HepG2 (cell line): ENCODE results near the gene ITPK1. TPM values are rescaled to one million over a fixed set of nuclear protein-coding genes. Genes with fewer than 3 reads are reported as not detected.
A peak's percentile ranks its signal among the peaks of the same experiment; 100 is the strongest.

Experiments
- EED ChIP-seq: sonication (generic); formaldehyde crosslinking; IDR thresholded peaks from 2 replicates; pipeline ENCODE4 v1.5.0; 2020; ENCODE audit warnings: mild to moderate bottlenecking, missing genetic modification reagents
- FOSL2 ChIP-seq: sonication (generic); formaldehyde crosslinking; IDR thresholded peaks from 2 replicates; pipeline ENCODE4 v1.4.0; 2020; ENCODE audit warnings: missing genetic modification reagents
- FOXA3 ChIP-seq: IDR thresholded peaks from 2 replicates; pipeline ENCODE4 v1.6.1; 2016; ENCODE audit warnings: missing genetic modification reagents, missing compliant biosample characterization
- HOXA5 ChIP-seq: sonication (generic); formaldehyde crosslinking; IDR thresholded peaks from 2 replicates; pipeline ENCODE4 v1.4.0; 2020; ENCODE audit warnings: missing genetic modification reagents
- KDM4B ChIP-seq: sonication (generic); formaldehyde crosslinking; IDR thresholded peaks from 2 replicates; pipeline ENCODE4 v1.4.0; 2020; ENCODE audit warnings: missing genetic modification reagents
- KLF12 ChIP-seq: sonication (generic); formaldehyde crosslinking; IDR thresholded peaks from 2 replicates; pipeline ENCODE4 v1.4.0; 2020; ENCODE audit warnings: missing genetic modification reagents, borderline replicate concordance
- KLF6 ChIP-seq: IDR thresholded peaks from 2 replicates; pipeline ENCODE4 v1.8.0; 2016; ENCODE audit warnings: missing biosample characterization, missing genetic modification reagents
- NR2F2 ChIP-seq: IDR thresholded peaks from 2 replicates; pipeline ENCODE4 v1.6.1; 2012; ENCODE audit warnings: low read depth, inconsistent platforms, borderline replicate concordance
- POLR2AphosphoS2 ChIP-seq: IDR thresholded peaks from 2 replicates; pipeline ENCODE4 v1.6.1; 2011; ENCODE audit warnings: low read depth, low read length, improper control_type of control experiment
- POLR2AphosphoS5 ChIP-seq: IDR thresholded peaks from 2 replicates; pipeline ENCODE4 v1.6.1; 2012; ENCODE audit warnings: low read depth, low read length
- RXRB ChIP-seq: IDR thresholded peaks from 2 replicates; pipeline ENCODE4 v1.6.1; 2016; ENCODE audit warnings: borderline replicate concordance, missing genetic modification reagents, missing compliant biosample characterization
- YY1 ChIP-seq: IDR thresholded peaks from 2 replicates; pipeline ENCODE4 v1.6.1; 2011; ENCODE audit warnings: low read length, low read depth, moderate library complexity, mild to moderate bottlenecking; ENCODE audit not compliant: insufficient read depth, insufficient replicate concordance
- ZEB1 ChIP-seq: IDR thresholded peaks from 2 replicates; pipeline ENCODE4 v1.6.1; 2012; ENCODE audit warnings: mild to moderate bottlenecking, low read depth, inconsistent platforms; ENCODE audit not compliant: insufficient replicate concordance
- ZKSCAN1 ChIP-seq: fragments of 150-350 bp; IDR thresholded peaks from 2 replicates; pipeline ENCODE4 v1.6.1; 2014; ENCODE audit warnings: low read length
- ZKSCAN5 ChIP-seq: sonication (generic); formaldehyde crosslinking; IDR thresholded peaks from 2 replicates; pipeline ENCODE4 v1.5.1; 2020; ENCODE audit warnings: mild to moderate bottlenecking, missing genetic modification reagents
- ZNF354B ChIP-seq: sonication (generic); formaldehyde crosslinking; IDR thresholded peaks from 2 replicates; pipeline ENCODE4 v1.8.0; 2022; ENCODE audit warnings: mild to moderate bottlenecking, missing genetic modification reagents
- ZNF446 ChIP-seq: sonication (generic); formaldehyde crosslinking; IDR thresholded peaks from 2 replicates; pipeline ENCODE4 v1.5.0; 2020; ENCODE audit warnings: mild to moderate bottlenecking, missing genetic modification reagents
- ZZZ3 ChIP-seq: sonication (generic); formaldehyde crosslinking; IDR thresholded peaks from 2 replicates; pipeline ENCODE4 v1.4.0; 2020; ENCODE audit warnings: missing genetic modification reagents, mild to moderate bottlenecking, borderline replicate concordance
- polyA plus RNA-seq, 8 experiments: library from polyadenylated mRNA; depleted of rRNA in 3 of 8; stranded (reverse) in 7 of 8; unstranded in 1 of 8; fragments of >200 nt; fragmentation: Illumina TruSeq in 4 of 8; extraction: Trizol in 4 of 8; gene quantifications; 2 replicates each; pipeline versions ENCODE4 v1.2.1 to v1.2.3, GENCODE V29; 2011 to 2016; ENCODE audit warnings: low read depth in 4 of 8, missing spikeins in 1 of 8, mixed read lengths in 1 of 8; ENCODE audit not compliant: insufficient read depth in 1 of 8
- total RNA-seq, 5 experiments: library from RNA; depleted of rRNA; stranded (reverse); fragments of >200 nt; fragmentation: Illumina TruSeq; extraction: Trizol; gene quantifications; 2 replicates each; pipeline ENCODE4 v1.2.3, GENCODE V29; 2016; ENCODE audit warnings: low read depth in 1 of 5
- TF ChIP-seq, protein P1 (sequence below): sonication (generic); formaldehyde crosslinking; IDR thresholded peaks from 2 replicates; pipeline ENCODE4 v1.4.0; 2020; ENCODE audit warnings: low read depth, missing genetic modification reagents
- TF ChIP-seq, protein P2 (sequence below): sonication (generic); formaldehyde crosslinking; IDR thresholded peaks from 2 replicates; pipeline ENCODE4 v1.5.1; 2020; ENCODE audit warnings: missing genetic modification reagents, mild to moderate bottlenecking, borderline replicate concordance
- TF ChIP-seq, protein P3 (sequence below), 2 experiments: sonication (generic) in 1 of 2; formaldehyde crosslinking in 1 of 2; IDR thresholded peaks; 2 replicates each; pipeline versions ENCODE4 v1.4.0 to v1.6.1; 2018 to 2020; ENCODE audit warnings: missing genetic modification reagents in 2 of 2, borderline replicate concordance in 1 of 2, low read depth in 1 of 2, mild to moderate bottlenecking in 1 of 2, missing biosample characterization in 1 of 2

Gene ITPK1
- total and polyA plus RNA-seq, 2 of the 13 experiments (the other 11 are each of a cell fraction or from before 2014, with no cell fraction given) = 20.5 to 47.5 TPM

GRCh38 chr14:93042968-93043940 lies 72.5 kb downstream of the ITPK1 start (continued):
- TF ChIP-seq, protein P1, sequence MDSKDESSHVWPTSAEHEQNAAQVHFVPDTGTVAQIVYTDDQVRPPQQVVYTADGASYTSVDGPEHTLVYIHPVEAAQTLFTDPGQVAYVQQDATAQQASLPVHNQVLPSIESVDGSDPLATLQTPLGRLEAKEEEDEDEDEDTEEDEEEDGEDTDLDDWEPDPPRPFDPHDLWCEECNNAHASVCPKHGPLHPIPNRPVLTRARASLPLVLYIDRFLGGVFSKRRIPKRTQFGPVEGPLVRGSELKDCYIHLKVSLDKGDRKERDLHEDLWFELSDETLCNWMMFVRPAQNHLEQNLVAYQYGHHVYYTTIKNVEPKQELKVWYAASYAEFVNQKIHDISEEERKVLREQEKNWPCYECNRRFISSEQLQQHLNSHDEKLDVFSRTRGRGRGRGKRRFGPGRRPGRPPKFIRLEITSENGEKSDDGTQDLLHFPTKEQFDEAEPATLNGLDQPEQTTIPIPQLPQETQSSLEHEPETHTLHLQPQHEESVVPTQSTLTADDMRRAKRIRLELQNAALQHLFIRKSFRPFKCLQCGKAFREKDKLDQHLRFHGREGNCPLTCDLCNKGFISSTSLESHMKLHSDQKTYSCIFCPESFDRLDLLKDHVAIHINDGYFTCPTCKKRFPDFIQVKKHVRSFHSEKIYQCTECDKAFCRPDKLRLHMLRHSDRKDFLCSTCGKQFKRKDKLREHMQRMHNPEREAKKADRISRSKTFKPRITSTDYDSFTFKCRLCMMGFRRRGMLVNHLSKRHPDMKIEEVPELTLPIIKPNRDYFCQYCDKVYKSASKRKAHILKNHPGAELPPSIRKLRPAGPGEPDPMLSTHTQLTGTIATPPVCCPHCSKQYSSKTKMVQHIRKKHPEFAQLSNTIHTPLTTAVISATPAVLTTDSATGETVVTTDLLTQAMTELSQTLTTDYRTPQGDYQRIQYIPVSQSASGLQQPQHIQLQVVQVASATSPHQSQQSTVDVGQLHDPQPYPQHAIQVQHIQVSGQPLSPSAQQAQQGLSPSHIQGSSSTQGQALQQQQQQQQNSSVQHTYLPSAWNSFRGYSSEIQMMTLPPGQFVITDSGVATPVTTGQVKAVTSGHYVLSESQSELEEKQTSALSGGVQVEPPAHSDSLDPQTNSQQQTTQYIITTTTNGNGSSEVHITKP (CRISPR knock-in tag) = peak; percentile 92
- peak; percentile 35; the same call in 1 of the 2 replicates for TF ChIP-seq FOXA3 (CRISPR knock-in tag)
- no peak for TF ChIP-seq ZNF446 (CRISPR knock-in tag)
- no peak for TF ChIP-seq ZNF354B (CRISPR knock-in tag)
- TF ChIP-seq, protein P2, sequence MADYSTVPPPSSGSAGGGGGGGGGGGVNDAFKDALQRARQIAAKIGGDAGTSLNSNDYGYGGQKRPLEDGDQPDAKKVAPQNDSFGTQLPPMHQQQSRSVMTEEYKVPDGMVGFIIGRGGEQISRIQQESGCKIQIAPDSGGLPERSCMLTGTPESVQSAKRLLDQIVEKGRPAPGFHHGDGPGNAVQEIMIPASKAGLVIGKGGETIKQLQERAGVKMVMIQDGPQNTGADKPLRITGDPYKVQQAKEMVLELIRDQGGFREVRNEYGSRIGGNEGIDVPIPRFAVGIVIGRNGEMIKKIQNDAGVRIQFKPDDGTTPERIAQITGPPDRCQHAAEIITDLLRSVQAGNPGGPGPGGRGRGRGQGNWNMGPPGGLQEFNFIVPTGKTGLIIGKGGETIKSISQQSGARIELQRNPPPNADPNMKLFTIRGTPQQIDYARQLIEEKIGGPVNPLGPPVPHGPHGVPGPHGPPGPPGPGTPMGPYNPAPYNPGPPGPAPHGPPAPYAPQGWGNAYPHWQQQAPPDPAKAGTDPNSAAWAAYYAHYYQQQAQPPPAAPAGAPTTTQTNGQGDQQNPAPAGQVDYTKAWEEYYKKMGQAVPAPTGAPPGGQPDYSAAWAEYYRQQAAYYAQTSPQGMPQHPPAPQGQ = no peak
- TF ChIP-seq NR2F2 = no peak; the same call in 1 of the 2 replicates
- TF ChIP-seq KLF6 (CRISPR knock-in tag) = no peak
- TF ChIP-seq ZKSCAN5 (CRISPR knock-in tag) = no peak
- no peak for TF ChIP-seq KLF12 (CRISPR knock-in tag)
- TF ChIP-seq, protein P3, sequence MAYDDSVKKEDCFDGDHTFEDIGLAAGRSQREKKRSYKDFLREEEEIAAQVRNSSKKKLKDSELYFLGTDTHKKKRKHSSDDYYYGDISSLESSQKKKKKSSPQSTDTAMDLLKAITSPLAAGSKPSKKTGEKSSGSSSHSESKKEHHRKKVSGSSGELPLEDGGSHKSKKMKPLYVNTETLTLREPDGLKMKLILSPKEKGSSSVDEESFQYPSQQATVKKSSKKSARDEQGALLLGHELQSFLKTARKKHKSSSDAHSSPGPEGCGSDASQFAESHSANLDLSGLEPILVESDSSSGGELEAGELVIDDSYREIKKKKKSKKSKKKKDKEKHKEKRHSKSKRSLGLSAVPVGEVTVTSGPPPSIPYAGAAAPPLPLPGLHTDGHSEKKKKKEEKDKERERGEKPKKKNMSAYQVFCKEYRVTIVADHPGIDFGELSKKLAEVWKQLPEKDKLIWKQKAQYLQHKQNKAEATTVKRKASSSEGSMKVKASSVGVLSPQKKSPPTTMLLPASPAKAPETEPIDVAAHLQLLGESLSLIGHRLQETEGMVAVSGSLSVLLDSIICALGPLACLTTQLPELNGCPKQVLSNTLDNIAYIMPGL (CRISPR knock-in tag; IDR thresholded peaks at IDR 0.05; ENCODE audit: borderline replicate concordance in 1 of 2, low read depth in 1 of 2) = no peak
- TF ChIP-seq POLR2AphosphoS5 = no peak
- no peak for TF ChIP-seq KDM4B
- no peak for TF ChIP-seq RXRB (CRISPR knock-in tag)
- TF ChIP-seq ZKSCAN1 = no peak
- TF ChIP-seq EED (CRISPR knock-in tag) = no peak
- TF ChIP-seq YY1 = no peak
- TF ChIP-seq ZZZ3 (CRISPR knock-in tag) = no peak
- TF ChIP-seq HOXA5 (CRISPR knock-in tag) = no peak
- no peak for TF ChIP-seq POLR2AphosphoS2
- peak; percentile 56 for TF ChIP-seq ZEB1
- TF ChIP-seq FOSL2 = peak; percentile 59
